HL-60 (cell line): Measurements from ENCODE around the gene UBR4.

Experiments
- DNase-seq, 2 experiments: peaks; one replicate each; pipeline ENCODE4 v3.0.0-alpha.2; 2010 to 2020; ENCODE audit warnings: low read depth in 1 of 2, low spot score in 1 of 2
- H3K27ac ChIP-seq: fragments of 250-450 bp; sonication (Bioruptor Pico); replicated peaks from 2 replicates; pipeline ENCODE4 v1.5.1; 2020; ENCODE audit warnings: mild to moderate bottlenecking, moderate library complexity
- H3K27me3 ChIP-seq: fragments of 250-450 bp; sonication (Bioruptor Pico); 2 replicates; pipeline ENCODE4 v1.5.1; 2021; ENCODE audit warnings: mild to moderate bottlenecking, moderate library complexity; ENCODE audit not compliant: insufficient read depth, poor library complexity, severe bottlenecking
- H3K4me3 ChIP-seq: replicated peaks from 2 replicates; pipeline ENCODE4 v1.5.1; 2011; ENCODE audit warnings: mild to moderate bottlenecking, control low read depth, low read length; ENCODE audit not compliant: insufficient read depth
- GABPA ChIP-seq: IDR thresholded peaks from 2 replicates; pipeline ENCODE4 v1.6.1; 2012; ENCODE audit warnings: low read depth
- POLR2AphosphoS5 ChIP-seq: IDR thresholded peaks from 2 replicates; pipeline ENCODE4 v1.6.1; 2012; ENCODE audit warnings: low read depth
- REST ChIP-seq: IDR thresholded peaks from 2 replicates; pipeline ENCODE4 v1.6.1; 2012; ENCODE audit warnings: low read depth; ENCODE audit not compliant: insufficient replicate concordance
- SPI1 ChIP-seq: IDR thresholded peaks from 2 replicates; pipeline ENCODE4 v1.6.1; 2012; ENCODE audit warnings: low read depth, mild to moderate bottlenecking, borderline replicate concordance
- TF ChIP-seq, protein P1 (sequence below): IDR thresholded peaks from one replicate; pipeline ENCODE4 v1.5.1; 2011; ENCODE audit warnings: low read length, control low read depth, inconsistent platforms; ENCODE audit not compliant: insufficient read depth

UBR4 gene

DNA sequence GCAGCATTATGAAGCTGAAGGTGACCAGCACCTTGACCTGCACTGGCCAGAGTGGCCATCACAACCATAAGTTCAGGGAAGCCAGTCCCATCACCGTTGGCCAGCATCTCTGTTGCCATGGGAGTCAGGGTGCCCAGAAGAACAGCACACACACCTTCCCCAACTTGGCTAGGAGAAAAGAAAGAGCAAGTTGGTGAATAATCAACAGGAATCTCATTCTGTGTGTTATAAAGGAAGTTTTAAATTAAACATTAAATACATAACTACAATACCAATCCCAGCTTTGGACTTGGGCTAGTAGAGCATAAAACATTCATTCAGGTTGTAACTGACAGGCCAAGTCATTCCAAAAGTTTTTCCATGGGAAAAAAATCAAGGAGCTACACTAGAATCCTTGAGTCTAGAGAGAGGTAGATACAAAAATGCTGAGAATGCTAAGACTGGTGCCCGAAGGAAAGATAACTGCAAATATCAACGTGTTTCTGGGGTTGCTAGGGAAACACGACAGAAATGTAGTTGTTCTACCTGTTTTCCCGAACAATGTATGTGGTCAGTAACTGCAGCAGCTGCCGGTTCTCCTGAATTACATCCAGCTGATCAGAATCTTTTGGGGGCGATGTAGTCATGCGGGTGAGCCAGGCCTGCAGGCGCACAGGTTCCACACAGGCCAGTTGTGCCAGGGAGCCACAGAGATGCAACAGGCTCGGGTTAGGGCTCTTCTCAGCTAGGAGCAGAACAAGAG lies 45.6 kb downstream of the UBR4 start:
- H3K4me3 ChIP-seq: no peak overlapping the region
- DNase-seq: no peak
- no peaks in the 10 kb centered on the region for H3K27me3 ChIP-seq
- no peak overlapping the region for H3K27ac ChIP-seq
- TF ChIP-seq POLR2AphosphoS5 (no peak), SPI1 (no peak)

DNA sequence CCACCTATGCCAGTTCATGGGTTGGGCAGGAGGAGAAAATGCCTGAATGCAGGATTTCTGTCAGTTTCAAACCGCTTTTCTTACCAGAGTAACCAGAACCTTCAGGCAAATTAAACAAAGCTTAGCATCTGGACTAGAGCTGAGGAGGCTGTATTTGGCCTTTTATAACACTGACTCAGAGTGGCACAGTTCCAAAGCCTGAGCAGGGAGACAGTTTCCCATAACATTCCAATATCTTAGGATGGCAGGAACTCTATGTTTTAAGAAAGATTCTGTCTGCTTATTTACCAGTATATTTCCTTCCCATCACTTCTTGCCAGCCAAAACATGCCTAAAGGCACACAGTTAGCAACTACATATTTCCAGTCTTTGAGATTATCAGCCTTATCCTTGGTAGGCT lies 46.8 kb downstream of the UBR4 start:
- TF ChIP-seq POLR2AphosphoS5 (no peak), SPI1 (no peak), GABPA (no peak), REST (no peak)
- TF ChIP-seq, protein P1, sequence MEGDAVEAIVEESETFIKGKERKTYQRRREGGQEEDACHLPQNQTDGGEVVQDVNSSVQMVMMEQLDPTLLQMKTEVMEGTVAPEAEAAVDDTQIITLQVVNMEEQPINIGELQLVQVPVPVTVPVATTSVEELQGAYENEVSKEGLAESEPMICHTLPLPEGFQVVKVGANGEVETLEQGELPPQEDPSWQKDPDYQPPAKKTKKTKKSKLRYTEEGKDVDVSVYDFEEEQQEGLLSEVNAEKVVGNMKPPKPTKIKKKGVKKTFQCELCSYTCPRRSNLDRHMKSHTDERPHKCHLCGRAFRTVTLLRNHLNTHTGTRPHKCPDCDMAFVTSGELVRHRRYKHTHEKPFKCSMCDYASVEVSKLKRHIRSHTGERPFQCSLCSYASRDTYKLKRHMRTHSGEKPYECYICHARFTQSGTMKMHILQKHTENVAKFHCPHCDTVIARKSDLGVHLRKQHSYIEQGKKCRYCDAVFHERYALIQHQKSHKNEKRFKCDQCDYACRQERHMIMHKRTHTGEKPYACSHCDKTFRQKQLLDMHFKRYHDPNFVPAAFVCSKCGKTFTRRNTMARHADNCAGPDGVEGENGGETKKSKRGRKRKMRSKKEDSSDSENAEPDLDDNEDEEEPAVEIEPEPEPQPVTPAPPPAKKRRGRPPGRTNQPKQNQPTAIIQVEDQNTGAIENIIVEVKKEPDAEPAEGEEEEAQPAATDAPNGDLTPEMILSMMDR: no peak
- Histone ChIP-seq H3K4me3 (no peak overlapping the region), H3K27me3 (no peaks in the 10 kb centered on the region), H3K27ac (no peak overlapping the region)
- no peak for DNase-seq

GRCh38 chr1:19160831-19161230 lies 49.2 kb downstream of the UBR4 start:
- no peak for DNase-seq
- no peaks in the 10 kb centered on the region for H3K27me3 ChIP-seq
- no peak overlapping the region for H3K27ac ChIP-seq
- TF ChIP-seq POLR2AphosphoS5 (no peak), SPI1 (no peak), GABPA (no peak), REST (no peak)
- TF ChIP-seq, protein P1: no peak
- no peak overlapping the region for H3K4me3 ChIP-seq

- TF ChIP-seq REST: no peak
- no peak for TF ChIP-seq POLR2AphosphoS5
- TF ChIP-seq GABPA: no peak
- TF ChIP-seq, protein P1: no peak
- no peak for TF ChIP-seq SPI1
- Histone ChIP-seq H3K27ac (no peak overlapping the region), H3K4me3 (no peak overlapping the region), H3K27me3 (no peaks in the 10 kb centered on the region)
- no peak for DNase-seq
Measured at GRCh38 chr1:19157653-19158052, 52.4 kb downstream of the UBR4 start.
